Activated CD8-positive, alpha-beta memory T cell treated with anti-CD3 and anti-CD28 coated beads, Interleukin-2, amount 50 U/mL, for 1 hour (primary cell): Measurements from ENCODE around the gene SETMAR.

Experiments
- DNase-seq: peaks from one replicate; pipeline ENCODE4 v3.0.0-alpha.2; 2020; ENCODE audit errors: extremely low read depth

Gene SETMAR

DNA sequence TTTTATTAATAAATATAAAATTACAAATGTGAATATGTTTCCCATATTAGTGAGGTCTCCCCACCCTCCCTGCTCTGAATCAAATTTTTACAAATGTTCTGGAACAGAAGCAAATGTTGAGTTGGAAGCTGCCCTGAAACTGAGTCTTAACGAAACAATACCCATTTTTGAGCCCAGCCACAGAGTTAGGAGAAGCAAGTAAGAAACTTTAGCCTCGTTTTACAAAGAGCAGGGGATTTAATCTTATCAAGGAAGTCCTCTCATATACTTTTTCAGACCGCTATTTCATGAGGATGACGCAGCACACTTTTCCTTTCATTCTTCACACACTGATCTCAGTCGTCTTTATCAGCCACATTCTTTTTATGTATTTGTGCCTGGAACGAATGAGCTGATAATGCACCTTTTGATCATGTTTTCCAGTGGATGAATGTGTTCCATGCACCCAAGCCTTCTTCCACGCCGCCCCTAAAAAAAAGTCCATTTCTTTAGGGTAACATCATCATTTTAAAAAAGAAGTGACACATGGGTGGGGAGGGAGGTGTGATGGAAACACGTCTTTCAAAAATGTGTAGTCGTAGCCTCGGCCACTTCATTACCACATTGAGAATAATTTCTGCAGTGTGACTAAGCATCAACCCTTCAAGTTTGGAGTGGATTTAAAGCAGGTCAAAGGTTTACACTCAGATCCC, 48.1 kb downstream of the SETMAR start:
- DNase-seq, result no peak

DNA sequence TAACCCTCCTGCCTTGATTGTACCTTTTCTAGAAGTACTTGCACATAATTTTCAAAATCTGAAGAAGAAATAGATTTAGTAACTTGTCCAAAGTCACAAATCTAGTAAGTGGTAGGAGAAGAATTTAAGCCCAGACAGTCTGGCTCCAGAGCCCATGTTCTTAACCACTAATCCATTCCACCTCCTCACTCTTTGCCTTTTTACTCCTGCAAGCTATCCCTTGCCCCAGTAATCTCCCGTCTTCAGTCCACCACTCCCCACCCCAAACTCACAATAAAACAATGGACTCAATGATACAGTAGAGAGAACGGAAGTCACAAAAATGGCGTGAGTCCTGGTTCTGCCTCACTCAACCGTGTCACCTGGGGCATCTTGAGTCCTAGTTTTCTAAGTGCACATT, 48.7 kb downstream of the SETMAR start:
- no peak for DNase-seq

DNA sequence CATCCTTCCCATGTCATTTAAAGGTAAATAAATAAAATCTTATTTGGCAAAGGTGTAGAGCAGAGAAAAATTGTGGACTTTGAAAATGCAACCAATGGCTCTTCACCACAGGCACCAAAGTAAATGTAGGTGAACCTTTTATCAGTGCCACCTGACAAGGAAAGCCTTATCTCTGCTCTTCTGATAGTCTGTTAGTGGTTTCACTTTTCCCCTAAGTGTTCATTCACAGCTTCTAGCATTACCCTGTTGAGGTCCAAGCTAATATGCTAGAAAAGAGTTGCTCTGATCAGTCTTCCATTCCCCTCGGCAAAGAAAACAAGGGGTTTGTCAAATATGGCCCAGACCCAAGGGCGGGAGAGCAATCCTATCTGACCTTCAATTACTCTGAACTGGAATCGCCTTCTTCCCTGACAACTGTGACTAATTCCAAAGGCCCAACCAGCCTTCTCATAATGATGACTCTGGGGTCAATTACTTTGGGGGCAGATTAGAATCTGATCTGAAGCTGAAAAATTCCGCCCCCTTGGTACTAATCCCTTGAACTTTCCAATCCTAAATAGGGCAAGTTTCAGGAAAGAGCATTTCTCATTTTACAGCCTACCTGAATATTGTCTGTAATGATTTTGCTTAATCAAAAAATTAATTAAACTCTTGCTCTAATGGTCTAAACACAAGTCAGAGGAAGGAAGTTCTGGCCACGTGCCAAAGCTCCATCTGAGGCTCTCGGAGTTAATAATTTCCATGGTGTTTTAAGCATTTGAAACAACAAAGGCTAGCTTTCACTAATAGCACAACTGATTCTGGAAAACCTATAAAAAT, 52.4 kb downstream of the SETMAR start:
- DNase-seq, result no peak

DNA sequence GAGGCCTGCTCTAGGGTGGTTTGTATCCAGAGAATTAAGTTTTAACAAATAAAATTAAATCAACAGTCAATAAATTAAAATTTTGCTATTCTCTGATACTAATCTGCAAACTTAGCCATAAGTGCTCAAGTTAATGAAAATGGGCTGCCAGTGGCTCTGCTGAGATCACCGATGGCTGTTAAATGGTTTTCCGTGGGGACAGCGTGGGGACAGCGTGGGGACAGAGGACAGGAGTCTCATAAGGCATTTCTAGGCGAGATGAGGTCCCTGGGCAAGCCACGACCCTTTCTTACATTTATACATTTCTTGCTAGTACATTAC, 53.0 kb downstream of the SETMAR start:
- DNase-seq, result no peak

DNA sequence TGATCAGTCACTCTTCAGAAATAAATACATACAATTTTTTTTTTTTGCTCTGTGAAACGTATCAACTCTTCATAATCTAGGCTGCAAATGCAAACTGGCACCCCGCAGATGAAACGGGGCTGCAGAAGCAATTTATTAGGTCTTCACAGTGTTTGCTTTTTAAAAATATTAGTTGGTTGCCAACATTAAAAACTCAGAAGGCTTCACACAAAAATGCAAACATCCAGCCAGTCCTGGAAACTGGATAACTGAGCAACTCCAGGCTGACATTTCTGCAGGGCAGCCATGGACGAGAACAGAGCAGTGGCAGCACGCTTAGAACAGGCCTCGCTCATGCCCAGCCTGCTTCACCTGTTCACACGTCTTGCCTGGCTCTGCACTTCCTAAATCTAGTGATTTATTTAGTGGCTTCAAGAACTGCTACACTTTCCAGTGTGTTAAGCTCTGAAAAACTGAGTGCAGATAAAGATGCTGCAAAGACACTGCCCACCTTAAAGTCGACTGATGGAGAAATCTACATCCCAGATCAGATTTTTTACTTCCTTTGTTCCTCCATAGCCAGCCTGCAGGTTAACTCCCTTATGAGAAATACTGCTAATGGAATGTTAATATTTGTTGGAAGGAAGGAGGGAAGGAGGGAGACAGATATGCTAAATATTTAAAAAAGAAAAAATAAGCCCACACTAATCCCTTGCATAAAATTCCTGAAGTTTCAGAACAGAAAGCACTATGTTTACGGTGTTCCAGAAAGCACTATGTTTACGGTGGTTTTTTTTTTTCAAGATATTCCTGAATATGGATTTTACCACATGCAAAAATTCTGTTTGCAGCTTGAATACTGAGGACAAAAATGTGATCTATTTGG, 53.6 kb downstream of the SETMAR start:
- no peak for DNase-seq

DNA sequence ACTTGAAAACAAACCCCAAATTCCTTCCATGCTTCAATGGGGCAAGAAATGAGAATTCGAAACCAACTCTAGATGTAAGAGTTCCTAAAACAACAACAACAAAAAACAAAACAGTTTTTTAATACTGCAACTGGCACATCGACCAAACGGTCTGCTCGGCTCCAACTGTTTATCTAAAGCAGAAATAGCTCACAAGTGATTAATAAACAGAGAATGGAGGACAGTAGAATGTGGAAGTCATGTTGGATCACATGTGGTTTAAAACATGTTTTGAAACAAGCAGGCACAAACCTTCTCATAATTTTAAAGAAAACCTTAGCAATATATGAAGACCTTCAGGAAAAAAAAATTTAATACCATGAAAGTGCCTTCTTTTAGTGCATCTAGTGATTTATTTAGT, 55.1 kb downstream of the SETMAR start:
- DNase-seq, result no peak

DNA sequence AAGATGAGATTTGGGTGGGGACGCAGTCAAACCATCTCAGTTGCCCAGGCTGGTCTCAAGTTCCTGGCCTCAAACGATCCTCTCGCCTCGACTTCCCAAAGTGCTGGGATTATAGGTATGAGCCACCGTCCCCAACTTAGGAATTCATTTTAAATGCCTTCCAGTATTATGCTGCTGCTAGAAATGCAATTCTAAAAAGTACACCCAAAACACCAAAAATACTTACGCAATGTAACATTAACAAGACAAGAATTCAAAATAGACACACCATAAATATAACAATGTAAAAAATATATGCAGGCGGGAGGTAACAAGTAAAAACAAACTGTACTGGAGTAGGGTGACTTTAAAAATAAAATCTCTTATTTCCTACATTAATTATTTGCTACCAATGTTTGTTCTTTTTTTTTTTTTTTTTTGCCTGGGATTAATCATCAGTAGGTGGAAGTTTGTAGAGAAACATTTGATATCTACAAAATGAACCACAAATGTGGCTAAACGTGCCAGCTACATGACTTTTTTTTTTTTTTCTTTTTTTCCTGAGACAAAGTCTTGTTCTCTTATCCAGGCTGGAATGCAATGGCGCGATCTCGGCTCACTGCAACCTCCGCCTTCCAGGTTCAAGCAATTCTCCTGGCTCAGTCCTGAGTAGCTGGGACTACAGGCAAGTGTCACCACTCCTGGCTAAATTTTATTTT, 56.8 kb downstream of the SETMAR start:
- DNase-seq, result no peak

DNA sequence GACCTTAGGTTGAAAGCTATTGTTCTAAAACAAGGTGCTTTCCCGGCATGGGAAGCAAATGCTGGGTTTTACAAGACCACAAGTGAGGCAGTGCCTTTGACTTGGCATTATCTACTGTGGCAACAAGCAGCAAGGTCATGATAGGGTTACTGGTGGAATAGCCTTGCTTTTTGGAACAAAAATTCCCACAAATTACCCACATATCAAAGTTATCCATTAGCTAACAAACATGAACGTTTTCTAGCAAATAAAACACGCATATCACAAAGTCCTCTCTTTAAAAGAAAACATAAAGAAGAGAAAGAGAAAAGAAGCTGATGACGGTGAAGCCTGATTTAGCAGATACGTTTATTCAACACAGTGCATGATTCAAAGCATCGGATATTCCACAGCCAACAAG, 57.6 kb downstream of the SETMAR start:
- no peak for DNase-seq

DNA sequence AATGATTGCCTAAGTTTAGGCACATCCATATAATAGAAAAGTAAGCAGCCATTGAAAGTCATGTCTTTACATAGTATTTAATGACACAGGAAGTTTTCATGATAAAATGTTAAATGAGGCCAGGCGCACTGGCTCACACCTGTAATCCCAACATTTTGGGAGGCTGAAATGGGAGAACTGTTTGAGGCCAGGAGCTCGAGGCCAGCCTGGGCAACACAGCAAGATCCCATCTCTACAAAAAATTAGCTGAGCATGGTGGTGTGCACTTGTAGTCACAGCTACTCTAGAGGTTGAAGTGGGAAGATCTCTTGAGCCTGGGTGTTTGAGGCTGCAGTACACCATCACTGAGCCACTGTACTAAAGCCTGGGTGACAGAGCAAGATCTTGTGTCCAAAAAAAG, 59.4 kb downstream of the SETMAR start:
- no peak for DNase-seq
